ENCODE measurements around the gene POLN. TPM values are rescaled to one million over a fixed set of nuclear protein-coding genes. Genes with fewer than 3 reads are reported as not detected.

The POLN gene
- total and polyA plus RNA-seq, 12 donors, result 0.69 to 10.6 (median 3.0) TPM

- no peak for DNase-seq
- no peak for TF ChIP-seq CTCF (IDR thresholded peaks at IDR 0.05)
- no peak for TF ChIP-seq POLR2A (IDR thresholded peaks at IDR 0.05)
- no peaks in the 10 kb centered on the region for H3K27me3 ChIP-seq
- no peak overlapping the region for H3K27ac ChIP-seq
- no peaks in the 10 kb centered on the region for H3K4me1 ChIP-seq (replicated peaks in 1 of 2)
- no peak overlapping the region for H3K4me3 ChIP-seq
- intact Hi-C loops (cut with DNase I), result no loop called here
- H3K36me3 ChIP-seq (replicated peaks in 1 of 2), result no peaks in the 10 kb centered on the region
- peaks cover 0 to 4% (median 0%) of the 10 kb centered on the region in 3 donors for H3K9me3 ChIP-seq (replicated peaks in 1 of 3)
Measured at GRCh38 chr4:2183394-2183793, 58.5 kb downstream of the POLN start.

GRCh38 chr4:2182994-2183393 lies 58.9 kb downstream of the POLN start:
- Histone ChIP-seq H3K27ac (no peak overlapping the region), H3K4me3 (no peak overlapping the region), H3K4me1 (replicated peaks in 1 of 2) (no peaks in the 10 kb centered on the region), H3K36me3 (replicated peaks in 1 of 2) (no peaks in the 10 kb centered on the region), H3K9me3 (replicated peaks in 1 of 3) (peaks cover 0 to 4% (median 0%) of the 10 kb centered on the region in 3 donors), H3K27me3 (no peaks in the 10 kb centered on the region)
- intact Hi-C loops (cut with DNase I), result no loop called here
- TF ChIP-seq CTCF (IDR thresholded peaks at IDR 0.05), result no peak
- no peak for TF ChIP-seq POLR2A (IDR thresholded peaks at IDR 0.05)
- DNase-seq, result no peak
- WGBS, 4 donors, result 66 to 91% (median 88%) methylated on average over 3 of the region's 3 CpGs

GRCh38 chr4:2180410-2180809 lies 61.5 kb downstream of the POLN start:
- 89 to 95% (median 92%) methylated on average over 2 of the region's 2 CpGs for WGBS, 4 donors
- TF ChIP-seq CTCF (IDR thresholded peaks at IDR 0.05) (no peak), POLR2A (IDR thresholded peaks at IDR 0.05) (no peak)
- H3K27me3 ChIP-seq, result no peaks in the 10 kb centered on the region
- H3K4me3 ChIP-seq, result no peak overlapping the region
- no peak for DNase-seq
- no peaks in the 10 kb centered on the region for H3K9me3 ChIP-seq (replicated peaks in 1 of 3)
- intact Hi-C loops (cut with DNase I), result no loop called here
- H3K4me1 ChIP-seq (replicated peaks in 1 of 2), result no peaks in the 10 kb centered on the region
- H3K27ac ChIP-seq, result no peak overlapping the region
- H3K36me3 ChIP-seq (replicated peaks in 1 of 2), result no peaks in the 10 kb centered on the region

- 83 to 94% (median 91%) methylated on average over 7 of the region's 7 CpGs for WGBS, 4 donors
- no peaks in the 10 kb centered on the region for H3K4me1 ChIP-seq (replicated peaks in 1 of 2)
Measured at GRCh38 chr4:2179717-2180116, 62.2 kb downstream of the POLN start.

More at GRCh38 chr4:2179717-2180116, 62.2 kb downstream of the POLN start:
- Histone ChIP-seq H3K27ac (no peak overlapping the region), H3K27me3 (no peaks in the 10 kb centered on the region), H3K36me3 (replicated peaks in 1 of 2) (no peaks in the 10 kb centered on the region), H3K4me3 (no peak overlapping the region), H3K9me3 (replicated peaks in 1 of 3) (no peaks in the 10 kb centered on the region)
- TF ChIP-seq CTCF (IDR thresholded peaks at IDR 0.05), result no peak
- no peak for TF ChIP-seq POLR2A (IDR thresholded peaks at IDR 0.05)
- intact Hi-C loops (cut with DNase I), result no loop called here
- no peak for DNase-seq
